Keratinocyte (primary cell): ENCODE measurements around the gene CCDC148. TPM values are rescaled to one million over a fixed set of nuclear protein-coding genes. Genes with fewer than 3 reads are reported as not detected.

Source experiments
- DNase-seq: peaks from one replicate; pipeline ENCODE4 v3.0.0-alpha.2; 2011; ENCODE audit warnings: low read depth, missing footprints, low spot score
- FAIRE-seq: peaks from 2 replicates; lab custom pipeline; 2011; peaks lifted over from hg19 to GRCh38; lab: Jason Lieb, UNC
- H2AFZ ChIP-seq: 2 replicates; pipeline ENCODE4 v1.6.0; 2012; ENCODE audit warnings: low read length, control low read depth, inconsistent platforms; ENCODE audit not compliant: control insufficient read depth
- H3K27ac ChIP-seq: 2 replicates; pipeline ENCODE4 v1.5.1; 2011; ENCODE audit warnings: low read length; ENCODE audit not compliant: control insufficient read depth, insufficient read depth
- H3K27me3 ChIP-seq: 3 replicates; pipeline ENCODE4 v1.6.0; 2011; ENCODE audit warnings: low read length; ENCODE audit not compliant: control insufficient read depth, insufficient read depth; ENCODE audit errors: extremely low read depth
- H3K36me3 ChIP-seq, 2 experiments: 2 replicates in 1 of 2; 3 replicates in 1 of 2; pipeline ENCODE4 v1.5.1; 2011; ENCODE audit warnings: low read length in 2 of 2, mild to moderate bottlenecking in 1 of 2; ENCODE audit not compliant: control insufficient read depth in 2 of 2, insufficient read depth in 2 of 2; ENCODE audit errors: extremely low read depth in 1 of 2
- H3K4me1 ChIP-seq: 3 replicates; pipeline ENCODE4 v1.5.1; 2011; ENCODE audit warnings: low read length; ENCODE audit not compliant: control insufficient read depth, insufficient read depth; ENCODE audit errors: extremely low read depth
- H3K4me2 ChIP-seq: 3 replicates; pipeline ENCODE4 v1.6.0; 2011; ENCODE audit warnings: low read depth, low read length; ENCODE audit not compliant: control insufficient read depth, insufficient read depth; ENCODE audit errors: extremely low read depth
- H3K4me3 ChIP-seq, 3 experiments: fragments of 200-600 bp in 1 of 3; sonication (generic) in 1 of 3; 2 replicates in 2 of 3; 3 replicates in 1 of 3; pipeline ENCODE4 v1.5.1; 2011 to 2016; ENCODE audit warnings: low read length in 3 of 3, mild to moderate bottlenecking in 3 of 3, control low read depth in 2 of 3, inconsistent platforms in 1 of 3, low read depth in 1 of 3, mixed read lengths in 1 of 3, mixed run types in 1 of 3, moderate library complexity in 1 of 3; ENCODE audit not compliant: control insufficient read depth in 2 of 3, insufficient read depth in 2 of 3; ENCODE audit errors: extremely low read depth in 1 of 3
- H3K79me2 ChIP-seq: 2 replicates; pipeline ENCODE4 v1.6.0; 2012; ENCODE audit warnings: low read length; ENCODE audit not compliant: control insufficient read depth, insufficient read depth
- H3K9ac ChIP-seq: 3 replicates; pipeline ENCODE4 v1.6.0; 2011; ENCODE audit warnings: low read length; ENCODE audit not compliant: control insufficient read depth, insufficient read depth; ENCODE audit errors: extremely low read depth
- H3K9me1 ChIP-seq: 3 replicates; pipeline ENCODE4 v1.6.0; 2011; ENCODE audit warnings: low read length; ENCODE audit not compliant: control insufficient read depth, insufficient read depth; ENCODE audit errors: extremely low read depth
- H3K9me3 ChIP-seq: 2 replicates; pipeline ENCODE4 v1.5.1; 2012; ENCODE audit warnings: low read depth, low read length; ENCODE audit not compliant: control insufficient read depth
- H4K20me1 ChIP-seq: 3 replicates; pipeline ENCODE4 v1.6.0; 2011; ENCODE audit warnings: low read length; ENCODE audit not compliant: control insufficient read depth, insufficient read depth; ENCODE audit errors: extremely low read depth
- CTCF ChIP-seq, 3 experiments: IDR thresholded peaks in 1 of 3; conservative IDR thresholded peaks in 1 of 3; optimal IDR thresholded peaks in 1 of 3; 2 replicates in 2 of 3; 3 replicates in 1 of 3; pipeline versions ENCODE3 to v1.5.1; 2011; ENCODE audit warnings: low read length in 3 of 3, mild to moderate bottlenecking in 3 of 3, moderate library complexity in 2 of 3, control low read depth in 1 of 3, inconsistent platforms in 1 of 3; ENCODE audit not compliant: insufficient read depth in 2 of 3; ENCODE audit errors: extremely low read depth in 1 of 3
- EZH2 ChIP-seq: IDR thresholded peaks from one replicate; pipeline ENCODE4 v1.6.1; 2012; ENCODE audit warnings: inconsistent platforms, mild to moderate bottlenecking, low read length, moderate library complexity
- dilution Hi-C: fragments of 300-500 bp; cut with MboI; formaldehyde crosslinking; loops from one replicate; pipeline ENCODE4 v1.7.0; 2020; ENCODE audit warnings: low sequenced_read_pairs; ENCODE audit not compliant: extremely low pct_ligation_motif_present
- polyA plus RNA-seq, 5 experiments: library from polyadenylated mRNA; depleted of rRNA in 3 of 5; stranded (reverse) in 3 of 5; stranded (forward) in 1 of 5; unstranded in 1 of 5; fragments of >200 nt; gene quantifications; 1 replicate in 1 of 5; 2 replicates in 3 of 5; 3 replicates in 1 of 5; pipeline versions ENCODE4 v1.2.1 to v1.2.3, GENCODE V29; 2011 to 2012; ENCODE audit warnings: missing spikeins in 2 of 5, low read depth in 1 of 5, low replicate concordance in 1 of 5

Gene CCDC148
- polyA plus RNA-seq, 1 donor (not counting 4 experiments of a cell fraction or from before 2014, with no cell fraction given): 0.39 TPM

- no peaks in the 10 kb centered on the region for H3K9me1 ChIP-seq
- H3K27me3 ChIP-seq: peaks cover 3% of the 10 kb centered on the region
- H3K36me3 ChIP-seq: no peaks in the 10 kb centered on the region
- FAIRE-seq (no peak), DNase-seq (no peak)
- no peak overlapping the region for H3K4me3 ChIP-seq
- no peak overlapping the region for H3K27ac ChIP-seq
- TF ChIP-seq EZH2: no peak
- TF ChIP-seq CTCF (optimal IDR thresholded peaks at IDR 0.05 in 1 of 3, IDR thresholded peaks at IDR 0.05 in 1 of 3, conservative IDR thresholded peaks at IDR 0.05 in 1 of 3; ENCODE audit: extremely low read depth in 1 of 3, insufficient read depth in 2 of 3, low read length in 3 of 3): no peak
- dilution Hi-C loops: no loop called here
- no peaks in the 10 kb centered on the region for H3K9me3 ChIP-seq
- H3K9ac ChIP-seq: no peak overlapping the region
- no peaks in the 10 kb centered on the region for H4K20me1 ChIP-seq
- no peaks in the 10 kb centered on the region for H3K4me1 ChIP-seq
- no peak overlapping the region for H2AFZ ChIP-seq
- no peak overlapping the region for H3K4me2 ChIP-seq
- no peaks in the 10 kb centered on the region for H3K79me2 ChIP-seq
Observed at GRCh38 chr2:158234497-158234896, 222.1 kb downstream of the CCDC148 start.

- Histone ChIP-seq H3K4me3 (no peak overlapping the region), H3K4me2 (no peak overlapping the region), H4K20me1 (no peaks in the 10 kb centered on the region), H3K4me1 (no peaks in the 10 kb centered on the region), H2AFZ (no peak overlapping the region), H3K9ac (no peak overlapping the region), H3K27me3 (peaks cover 3% of the 10 kb centered on the region), H3K9me1 (no peaks in the 10 kb centered on the region), H3K27ac (no peak overlapping the region), H3K79me2 (no peaks in the 10 kb centered on the region), H3K9me3 (no peaks in the 10 kb centered on the region), H3K36me3 (no peaks in the 10 kb centered on the region)
- DNase-seq (no peak), FAIRE-seq (no peak)
- dilution Hi-C loops: no loop called here
- no peak for TF ChIP-seq EZH2
- no peak for TF ChIP-seq CTCF (optimal IDR thresholded peaks at IDR 0.05 in 1 of 3, IDR thresholded peaks at IDR 0.05 in 1 of 3, conservative IDR thresholded peaks at IDR 0.05 in 1 of 3; ENCODE audit: extremely low read depth in 1 of 3, insufficient read depth in 2 of 3, low read length in 3 of 3)
Observed at GRCh38 chr2:158232476-158232875, 224.1 kb downstream of the CCDC148 start.
